Astrocyte (in vitro differentiated cells and primary cell): ENCODE results near the gene FFAR2. TPM values are rescaled to one million over a fixed set of nuclear protein-coding genes. Genes with fewer than 3 reads are reported as not detected.

Experiments used
- DNase-seq: peaks from one replicate; pipeline ENCODE4 v3.0.0-alpha.2; 2010; ENCODE audit warnings: low read depth
- FAIRE-seq: peaks from 2 replicates; lab custom pipeline; 2011; peaks lifted over from hg19 to GRCh38; lab: Jason Lieb, UNC
- H2AFZ ChIP-seq: 2 replicates; pipeline ENCODE4 v1.6.0; 2012; ENCODE audit warnings: low read depth, low read length, inconsistent platforms
- H3K27ac ChIP-seq: 2 replicates; pipeline ENCODE4 v1.5.1; 2011; ENCODE audit warnings: low read depth, low read length, inconsistent platforms
- H3K27me3 ChIP-seq: 2 replicates; pipeline ENCODE4 v1.6.0; 2011; ENCODE audit warnings: low read length, inconsistent platforms; ENCODE audit not compliant: insufficient read depth
- H3K36me3 ChIP-seq: 2 replicates; pipeline ENCODE4 v1.5.1; 2011; ENCODE audit warnings: low read length, inconsistent platforms; ENCODE audit not compliant: insufficient read depth
- H3K4me1 ChIP-seq: 2 replicates; pipeline ENCODE4 v1.5.1; 2011; ENCODE audit warnings: low read length, inconsistent platforms; ENCODE audit not compliant: insufficient read depth
- H3K4me2 ChIP-seq: 2 replicates; pipeline ENCODE4 v1.6.0; 2012; ENCODE audit warnings: low read length, inconsistent platforms
- H3K4me3 ChIP-seq: 2 replicates; pipeline ENCODE4 v1.5.1; 2011; ENCODE audit warnings: low read depth, mild to moderate bottlenecking, low read length, inconsistent platforms; ENCODE audit not compliant: insufficient read depth
- H3K79me2 ChIP-seq: 2 replicates; pipeline ENCODE4 v1.6.0; 2012; ENCODE audit warnings: mild to moderate bottlenecking, low read length, inconsistent platforms; ENCODE audit not compliant: insufficient read depth
- H3K9ac ChIP-seq: 2 replicates; pipeline ENCODE4 v1.6.0; 2012; ENCODE audit warnings: mild to moderate bottlenecking, low read length, inconsistent platforms
- H3K9me3 ChIP-seq: 2 replicates; pipeline ENCODE4 v1.5.1; 2012; ENCODE audit warnings: low read depth, mild to moderate bottlenecking, low read length, inconsistent platforms; ENCODE audit not compliant: insufficient read depth
- H4K20me1 ChIP-seq: 2 replicates; pipeline ENCODE4 v1.6.0; 2012; ENCODE audit warnings: low read length, inconsistent platforms; ENCODE audit not compliant: insufficient read depth
- H3K27ac Mint-ChIP-seq: one replicate; pipeline ENCODE4 v1.8.0; 2021; ENCODE audit warnings: mild to moderate bottlenecking, mixed read lengths; ENCODE audit not compliant: unreplicated experiment
- H3K27me3 Mint-ChIP-seq: one replicate; pipeline ENCODE4 v1.8.0; 2021; ENCODE audit warnings: low read depth, mixed read lengths; ENCODE audit not compliant: unreplicated experiment
- H3K36me3 Mint-ChIP-seq: one replicate; pipeline ENCODE4 v1.8.0; 2021; ENCODE audit warnings: low read depth, mixed read lengths; ENCODE audit not compliant: unreplicated experiment
- H3K4me1 Mint-ChIP-seq: one replicate; pipeline ENCODE4 v1.8.0; 2021; ENCODE audit warnings: low read depth, mixed read lengths; ENCODE audit not compliant: unreplicated experiment
- H3K4me3 Mint-ChIP-seq: one replicate; pipeline ENCODE4 v1.8.0; 2021; ENCODE audit warnings: mild to moderate bottlenecking, moderate library complexity, mixed read lengths; ENCODE audit not compliant: unreplicated experiment
- H3K9me3 Mint-ChIP-seq: one replicate; pipeline ENCODE4 v1.8.0; 2021; ENCODE audit warnings: mild to moderate bottlenecking, mixed read lengths; ENCODE audit not compliant: unreplicated experiment
- CTCF ChIP-seq: IDR thresholded peaks from 2 replicates; pipeline ENCODE4 v1.5.1; 2011; ENCODE audit warnings: low read depth, mild to moderate bottlenecking, inconsistent platforms, low read length, moderate library complexity; ENCODE audit not compliant: insufficient read depth
- EZH2 ChIP-seq: IDR thresholded peaks from 2 replicates; pipeline ENCODE4 v1.6.1; 2012; ENCODE audit warnings: mild to moderate bottlenecking, low read length, inconsistent platforms; ENCODE audit not compliant: insufficient read depth
- total RNA-seq: library from RNA; stranded (reverse); gene quantifications from 2 replicates; pipeline ENCODE4 v1.2.1, GENCODE V29; 2021

The FFAR2 gene
- total RNA-seq, 1 donor from 2014 or later, result not detected

- FAIRE-seq (no peak), DNase-seq (no peak)
- H3K9me3 Mint-ChIP-seq, result peaks cover 8% of the 10 kb centered on the region
- Histone ChIP-seq H3K79me2 (no peaks in the 10 kb centered on the region), H4K20me1 (no peaks in the 10 kb centered on the region), H3K4me3 (no peak overlapping the region), H3K9me3 (no peaks in the 10 kb centered on the region), H3K36me3 (no peaks in the 10 kb centered on the region), H2AFZ (no peak overlapping the region), H3K4me2 (no peak overlapping the region), H3K9ac (no peak overlapping the region), H3K27ac (no peak overlapping the region), H3K27me3 (no peaks in the 10 kb centered on the region), H3K4me1 (no peaks in the 10 kb centered on the region)
- no peaks in the 10 kb centered on the region for H3K4me1 Mint-ChIP-seq
- no peak overlapping the region for H3K27ac Mint-ChIP-seq
- peaks cover 42% of the 10 kb centered on the region for H3K27me3 Mint-ChIP-seq
- no peak for TF ChIP-seq EZH2
- TF ChIP-seq CTCF, result no peak
- H3K36me3 Mint-ChIP-seq, result no peaks in the 10 kb centered on the region
- no peak overlapping the region for H3K4me3 Mint-ChIP-seq
These were observed 17.5 kb upstream of the FFAR2 start for GRCh38 chr19:35430409-35431144.

- Mint-ChIP-seq H3K9me3 (peaks cover 8% of the 10 kb centered on the region), H3K4me3 (no peak overlapping the region), H3K27me3 (peaks cover 43% of the 10 kb centered on the region), H3K36me3 (no peaks in the 10 kb centered on the region), H3K4me1 (peaks cover 5% of the 10 kb centered on the region), H3K27ac (no peak overlapping the region)
- no peaks in the 10 kb centered on the region for H3K79me2 ChIP-seq
- H3K27ac ChIP-seq, result no peak overlapping the region
- no peaks in the 10 kb centered on the region for H4K20me1 ChIP-seq
- TF ChIP-seq CTCF (no peak), EZH2 (no peak)
- no peak overlapping the region for H2AFZ ChIP-seq
- DNase-seq, result no peak
- H3K4me1 ChIP-seq, result no peaks in the 10 kb centered on the region
- H3K36me3 ChIP-seq, result no peaks in the 10 kb centered on the region
- H3K4me3 ChIP-seq, result no peak overlapping the region
- no peak for FAIRE-seq
- no peaks in the 10 kb centered on the region for H3K9me3 ChIP-seq
- H3K4me2 ChIP-seq, result no peak overlapping the region
- H3K27me3 ChIP-seq, result no peaks in the 10 kb centered on the region
- no peak overlapping the region for H3K9ac ChIP-seq
These were observed 16.8 kb upstream of the FFAR2 start for GRCh38 chr19:35431145-35431807.

GRCh38 chr19:35432911-35433310, 15.1 kb upstream of the FFAR2 start:
- no peaks in the 10 kb centered on the region for H3K9me3 ChIP-seq
- Mint-ChIP-seq H3K4me3 (no peak overlapping the region), H3K9me3 (peaks cover 8% of the 10 kb centered on the region), H3K4me1 (peaks cover 10% of the 10 kb centered on the region), H3K27me3 (peaks cover 45% of the 10 kb centered on the region), H3K27ac (no peak overlapping the region), H3K36me3 (no peaks in the 10 kb centered on the region)
- no peaks in the 10 kb centered on the region for H4K20me1 ChIP-seq
- H2AFZ ChIP-seq, result no peak overlapping the region
- FAIRE-seq (no peak), DNase-seq (no peak)
- no peaks in the 10 kb centered on the region for H3K36me3 ChIP-seq
- no peak overlapping the region for H3K27ac ChIP-seq
- H3K4me1 ChIP-seq, result no peaks in the 10 kb centered on the region
- no peak for TF ChIP-seq CTCF
- no peak overlapping the region for H3K9ac ChIP-seq
- no peaks in the 10 kb centered on the region for H3K79me2 ChIP-seq
- no peaks in the 10 kb centered on the region for H3K27me3 ChIP-seq
- no peak overlapping the region for H3K4me2 ChIP-seq
- no peak overlapping the region for H3K4me3 ChIP-seq
